GM23248 (cell line): Measurements from ENCODE around the gene PCID2. TPM values are rescaled to one million over a fixed set of nuclear protein-coding genes. Genes with fewer than 3 reads are reported as not detected.

Source experiments
- DNase-seq: peaks from one replicate; pipeline ENCODE4 v3.0.0-alpha.2; 2015
- H2AFZ ChIP-seq: fragments of 200-600 bp; sonication (generic); 2 replicates; pipeline ENCODE4 v1.6.1; 2016; ENCODE audit warnings: antibody characterized with exemption
- H3F3A ChIP-seq: fragments of 200-600 bp; sonication (generic); 2 replicates; pipeline ENCODE4 v1.6.1; 2016; ENCODE audit warnings: mild to moderate bottlenecking, antibody characterized with exemption, mixed run types; ENCODE audit not compliant: insufficient read depth
- H3K27ac ChIP-seq: fragments of 200-600 bp; sonication (generic); 2 replicates; pipeline ENCODE4 v1.5.1; 2016; ENCODE audit warnings: mild to moderate bottlenecking
- H3K27me3 ChIP-seq: fragments of 200-600 bp; sonication (generic); replicated peaks from 2 replicates; pipeline ENCODE4 v1.6.1; 2016; ENCODE audit warnings: mild to moderate bottlenecking; ENCODE audit not compliant: insufficient read depth
- H3K36me3 ChIP-seq: fragments of 200-600 bp; sonication (generic); 2 replicates; pipeline ENCODE4 v1.6.1; 2016; ENCODE audit warnings: low read depth, mild to moderate bottlenecking
- H3K4me1 ChIP-seq: fragments of 200-600 bp; sonication (generic); 2 replicates; pipeline ENCODE4 v1.6.1; 2016; ENCODE audit warnings: mild to moderate bottlenecking; ENCODE audit not compliant: insufficient read depth
- H3K4me2 ChIP-seq: fragments of 200-600 bp; sonication (generic); one replicate; pipeline ENCODE4 v1.6.1; 2016; ENCODE audit warnings: mild to moderate bottlenecking; ENCODE audit not compliant: unreplicated experiment
- H3K4me3 ChIP-seq: fragments of 200-600 bp; sonication (generic); 2 replicates; pipeline ENCODE4 v1.5.1; 2016; ENCODE audit warnings: mild to moderate bottlenecking
- H3K79me2 ChIP-seq: fragments of 200-600 bp; sonication (generic); 2 replicates; pipeline ENCODE4 v1.6.1; 2016; ENCODE audit warnings: mild to moderate bottlenecking; ENCODE audit not compliant: insufficient read depth
- H3K9ac ChIP-seq: fragments of 200-600 bp; sonication (generic); 2 replicates; pipeline ENCODE4 v1.6.1; 2016; ENCODE audit warnings: mild to moderate bottlenecking
- H3K9me2 ChIP-seq: fragments of 200-600 bp; sonication (generic); 2 replicates; pipeline ENCODE4 v1.6.1; 2016; ENCODE audit warnings: mixed run types, mild to moderate bottlenecking, moderate library complexity; ENCODE audit not compliant: insufficient read depth
- H3K9me3 ChIP-seq: fragments of 200-600 bp; sonication (generic); one replicate; pipeline ENCODE4 v1.6.1; 2017; ENCODE audit warnings: low read depth
- H4K20me1 ChIP-seq: fragments of 200-600 bp; sonication (generic); 2 replicates; pipeline ENCODE4 v1.6.0; 2016; ENCODE audit not compliant: insufficient read depth
- EZH2 ChIP-seq: fragments of 200-600 bp; sonication (generic); IDR thresholded peaks from 2 replicates; pipeline ENCODE4 v1.6.1; 2018; ENCODE audit warnings: antibody characterized with exemption, mild to moderate bottlenecking; ENCODE audit not compliant: insufficient read depth, poor library complexity, severe bottlenecking
- EZH2phosphoT487 ChIP-seq: fragments of 200-600 bp; sonication (generic); IDR thresholded peaks from 2 replicates; pipeline ENCODE4 v1.6.1; 2018; ENCODE audit warnings: antibody characterized with exemption, moderate library complexity, mild to moderate bottlenecking, low read depth; ENCODE audit not compliant: insufficient read depth
- WGBS, 2 experiments: methylation state at CpG; one replicate each; pipeline ENCODE4 v1.1.6; 2015 to 2017; ENCODE audit warnings: low lambda C conversion rate in 2 of 2, low coverage in 1 of 2; ENCODE audit errors: missing lambda C conversion rate in 2 of 2; 5-methylcytosine and 5-hydroxymethylcytosine counted together
- in situ Hi-C: fragments of 300-500 bp; cut with MboI; formaldehyde crosslinking; loops from 2 replicates; pipeline ENCODE4 v1.15.0; 2020
- polyA plus RNA-seq: library from polyadenylated mRNA; unstranded; fragments of >200 nt; fragmentation: Nextera tagmentation; extraction: Ambion mirVana; gene quantifications from 2 replicates; pipeline ENCODE4 v1.2.1, GENCODE V29; 2016
- total RNA-seq: library from RNA; depleted of rRNA; stranded (reverse); fragments of >200 nt; shearing (Covaris generic); gene quantifications from 2 replicates; pipeline ENCODE4 v1.2.3, GENCODE V29; 2014

Gene PCID2
- total and polyA plus RNA-seq, 2 experiments from 2014 or later: 58.3 to 60.7 TPM

GRCh38 chr13:113178896-113179167 is 29.6 kb downstream of the PCID2 start:
- no peaks in the 10 kb centered on the region for H4K20me1 ChIP-seq
- no peak overlapping the region for H2AFZ ChIP-seq
- in situ Hi-C loops: no loop called here
- no peaks in the 10 kb centered on the region for H3K9me3 ChIP-seq
- no peaks in the 10 kb centered on the region for H3K27me3 ChIP-seq
- no peak overlapping the region for H3K4me3 ChIP-seq
- DNase-seq: no peak
- peaks cover 19% of the 10 kb centered on the region for H3K4me1 ChIP-seq
- H3K27ac ChIP-seq: peak overlapping the region; percentile 76
- 86 to 87% methylated on average over 3 of the region's 3 CpGs for WGBS, 2 experiments
- TF ChIP-seq EZH2phosphoT487: no peak
- TF ChIP-seq EZH2: no peak
- H3F3A ChIP-seq: peaks cover 12% of the 10 kb centered on the region
- no peaks in the 10 kb centered on the region for H3K9me2 ChIP-seq
- H3K4me2 ChIP-seq: no peak overlapping the region
- H3K9ac ChIP-seq: peak overlapping the region; percentile 14; the same call in 1 of the 2 replicates
- H3K79me2 ChIP-seq: peaks cover 22% of the 10 kb centered on the region
- H3K36me3 ChIP-seq: peaks cover 59% of the 10 kb centered on the region

DNA sequence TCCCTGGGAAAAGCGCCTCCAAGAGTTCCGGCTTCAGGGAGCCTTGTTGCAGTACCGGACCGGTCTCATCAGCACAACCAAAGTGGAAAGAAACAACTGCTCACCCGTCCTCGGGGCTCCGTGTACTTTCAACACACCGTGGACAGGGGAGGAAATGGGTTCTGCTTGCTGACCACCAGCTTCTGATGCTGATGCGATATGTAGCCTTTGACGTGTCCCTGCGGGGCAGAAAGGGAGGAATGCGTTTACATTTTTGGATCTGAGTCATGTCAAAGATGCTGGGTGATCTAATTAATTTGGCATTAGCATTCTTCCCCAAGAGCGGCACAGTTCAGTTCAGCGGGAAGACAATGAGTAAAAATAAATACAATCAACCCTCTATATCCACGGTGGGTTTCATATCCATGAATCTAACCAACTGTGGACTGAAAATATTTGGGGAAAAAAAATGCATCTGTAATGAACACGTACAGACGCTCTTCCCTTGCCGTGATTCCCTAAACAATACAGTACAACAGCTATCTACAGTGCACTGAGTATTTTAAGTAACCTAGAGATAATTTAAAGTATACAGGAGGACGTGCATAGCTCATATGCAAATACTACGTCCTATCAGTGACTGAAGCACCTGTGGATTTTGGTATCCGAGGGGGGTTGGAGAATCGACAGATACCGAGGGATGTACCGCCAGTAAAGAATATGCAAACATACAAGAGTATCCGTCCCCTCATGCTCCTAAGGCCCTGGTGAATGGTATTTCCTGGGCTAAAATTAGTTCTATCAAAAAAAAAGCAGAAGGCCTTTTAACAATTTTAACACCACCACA is 30.2 kb downstream of the PCID2 start:
- DNase-seq: peak; percentile 85
- Histone ChIP-seq H3K4me3 (no peak overlapping the region), H3K27me3 (no peaks in the 10 kb centered on the region), H3K9me3 (no peaks in the 10 kb centered on the region), H3K79me2 (peaks cover 16% of the 10 kb centered on the region), H3F3A (peaks cover 12% of the 10 kb centered on the region), H2AFZ (peak overlapping the region; percentile 11; the same call in 1 of the 2 replicates), H3K9ac (peak overlapping the region; percentile 54), H3K36me3 (peaks cover 53% of the 10 kb centered on the region), H4K20me1 (no peaks in the 10 kb centered on the region), H3K4me1 (peaks cover 19% of the 10 kb centered on the region), H3K4me2 (peak overlapping the region; percentile 7), H3K9me2 (no peaks in the 10 kb centered on the region), H3K27ac (peak overlapping the region; percentile 76)
- no peak for TF ChIP-seq EZH2
- WGBS, 2 experiments: 62 to 67% methylated on average over 25 of the region's 25 CpGs
- in situ Hi-C loops: no loop called here

DNA sequence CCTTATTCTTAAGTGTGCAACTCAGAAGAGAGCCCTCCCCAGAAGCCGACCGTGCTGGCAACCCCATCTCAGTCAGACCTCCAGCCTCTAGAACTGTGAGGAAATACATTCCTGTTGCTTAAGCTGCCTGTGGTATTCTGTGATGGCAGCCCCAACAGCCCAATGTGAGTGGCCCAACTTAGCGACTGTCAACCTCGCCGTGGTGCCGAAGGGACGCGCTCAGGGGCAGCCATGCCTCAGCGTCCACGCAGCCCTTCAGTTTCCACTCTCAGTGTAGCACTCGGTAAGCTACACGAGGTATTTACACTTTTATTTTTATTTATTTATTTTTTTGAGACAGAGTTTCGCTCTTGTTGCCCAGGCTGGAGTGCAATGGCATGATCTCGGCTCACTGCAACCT is 31.6 kb downstream of the PCID2 start:
- DNase-seq: no peak
- no peaks in the 10 kb centered on the region for H3K9me3 ChIP-seq
- no peak overlapping the region for H3K9ac ChIP-seq
- 95 to 97% methylated on average over 14 of the region's 14 CpGs for WGBS, 2 experiments
- no peaks in the 10 kb centered on the region for H4K20me1 ChIP-seq
- peaks cover 45% of the 10 kb centered on the region for H3K36me3 ChIP-seq
- no peak overlapping the region for H3K4me3 ChIP-seq
- H3K4me2 ChIP-seq: no peak overlapping the region
- H2AFZ ChIP-seq: no peak overlapping the region
- no peak for TF ChIP-seq EZH2
- no peak for TF ChIP-seq EZH2phosphoT487
- in situ Hi-C loops: no loop called here
- H3K27me3 ChIP-seq: no peaks in the 10 kb centered on the region
- peaks cover 12% of the 10 kb centered on the region for H3F3A ChIP-seq
- no peaks in the 10 kb centered on the region for H3K9me2 ChIP-seq
- peaks cover 19% of the 10 kb centered on the region for H3K4me1 ChIP-seq
- 0 out of 2 replicates have a peak, but pooled peaks cover 4% of the 10 kb centered on the region for H3K79me2 ChIP-seq
- no peak overlapping the region for H3K27ac ChIP-seq

GRCh38 chr13:113176280-113176679 is 32.2 kb downstream of the PCID2 start:
- Histone ChIP-seq H2AFZ (no peak overlapping the region), H3K9ac (no peak overlapping the region), H3K36me3 (peaks cover 42% of the 10 kb centered on the region), H3K27ac (no peak overlapping the region), H3K27me3 (no peaks in the 10 kb centered on the region), H3F3A (peaks cover 12% of the 10 kb centered on the region), H3K79me2 (0 out of 2 replicates have a peak, but pooled peaks cover 4% of the 10 kb centered on the region), H3K9me3 (no peaks in the 10 kb centered on the region), H4K20me1 (no peaks in the 10 kb centered on the region), H3K4me3 (no peak overlapping the region), H3K9me2 (no peaks in the 10 kb centered on the region), H3K4me1 (peaks cover 19% of the 10 kb centered on the region), H3K4me2 (no peak overlapping the region)
- WGBS, 2 experiments: 71 to 74% methylated on average over 5 of the region's 5 CpGs
- no peak for TF ChIP-seq EZH2phosphoT487
- no peak for TF ChIP-seq EZH2
- DNase-seq: no peak
- in situ Hi-C loops: no loop called here
